ENCODE measurements around the gene CRISPLD2.

Gene CRISPLD2

DNA sequence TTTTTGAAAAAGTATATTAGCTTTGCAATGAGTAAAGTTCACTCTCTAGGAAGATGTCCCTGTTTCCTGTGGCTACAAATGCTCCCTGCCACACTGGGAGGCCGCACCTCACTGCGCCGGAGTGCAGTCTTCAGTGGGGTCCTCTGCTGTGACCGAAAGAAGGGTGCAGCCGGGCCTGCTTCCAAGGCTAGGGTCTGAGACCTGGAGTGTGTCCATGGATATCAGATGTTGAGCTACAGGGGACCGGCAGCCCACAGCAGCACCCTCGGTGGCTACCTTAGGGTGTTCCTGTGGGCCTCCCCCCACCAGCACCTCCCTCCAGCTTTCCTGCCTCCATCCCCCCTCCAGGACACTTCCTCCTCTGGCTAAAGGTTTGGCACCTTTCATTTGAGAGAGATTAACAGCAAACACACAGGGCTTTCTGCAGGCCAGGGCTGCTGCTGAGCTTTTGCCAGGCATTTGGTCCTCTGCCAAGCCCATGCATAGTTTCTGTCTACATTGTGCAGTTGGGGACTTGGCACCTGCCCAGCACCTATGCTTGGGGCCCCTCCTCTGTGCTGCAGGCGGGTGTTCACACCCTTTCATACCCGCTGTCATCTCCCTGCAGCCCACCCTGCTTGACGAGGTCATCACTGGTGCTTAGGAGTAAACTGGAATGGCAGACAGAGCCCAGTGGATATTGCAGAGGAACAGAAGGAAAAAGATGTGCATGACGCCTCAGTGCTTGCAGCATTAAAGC lies 33.8 kb upstream of the CRISPLD2 start:
- TF ChIP-seq, protein P1, sequence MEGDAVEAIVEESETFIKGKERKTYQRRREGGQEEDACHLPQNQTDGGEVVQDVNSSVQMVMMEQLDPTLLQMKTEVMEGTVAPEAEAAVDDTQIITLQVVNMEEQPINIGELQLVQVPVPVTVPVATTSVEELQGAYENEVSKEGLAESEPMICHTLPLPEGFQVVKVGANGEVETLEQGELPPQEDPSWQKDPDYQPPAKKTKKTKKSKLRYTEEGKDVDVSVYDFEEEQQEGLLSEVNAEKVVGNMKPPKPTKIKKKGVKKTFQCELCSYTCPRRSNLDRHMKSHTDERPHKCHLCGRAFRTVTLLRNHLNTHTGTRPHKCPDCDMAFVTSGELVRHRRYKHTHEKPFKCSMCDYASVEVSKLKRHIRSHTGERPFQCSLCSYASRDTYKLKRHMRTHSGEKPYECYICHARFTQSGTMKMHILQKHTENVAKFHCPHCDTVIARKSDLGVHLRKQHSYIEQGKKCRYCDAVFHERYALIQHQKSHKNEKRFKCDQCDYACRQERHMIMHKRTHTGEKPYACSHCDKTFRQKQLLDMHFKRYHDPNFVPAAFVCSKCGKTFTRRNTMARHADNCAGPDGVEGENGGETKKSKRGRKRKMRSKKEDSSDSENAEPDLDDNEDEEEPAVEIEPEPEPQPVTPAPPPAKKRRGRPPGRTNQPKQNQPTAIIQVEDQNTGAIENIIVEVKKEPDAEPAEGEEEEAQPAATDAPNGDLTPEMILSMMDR (conservative IDR thresholded peaks at IDR 0.05; ENCODE audit: low read length) = no peak
- no peak for TF ChIP-seq EZH2phosphoT487 (IDR thresholded peaks at IDR 0.05; ENCODE audit: borderline replicate concordance)
- no peaks in the 10 kb centered on the region for H3K79me2 ChIP-seq (ENCODE audit: insufficient read depth, low read length)

DNA sequence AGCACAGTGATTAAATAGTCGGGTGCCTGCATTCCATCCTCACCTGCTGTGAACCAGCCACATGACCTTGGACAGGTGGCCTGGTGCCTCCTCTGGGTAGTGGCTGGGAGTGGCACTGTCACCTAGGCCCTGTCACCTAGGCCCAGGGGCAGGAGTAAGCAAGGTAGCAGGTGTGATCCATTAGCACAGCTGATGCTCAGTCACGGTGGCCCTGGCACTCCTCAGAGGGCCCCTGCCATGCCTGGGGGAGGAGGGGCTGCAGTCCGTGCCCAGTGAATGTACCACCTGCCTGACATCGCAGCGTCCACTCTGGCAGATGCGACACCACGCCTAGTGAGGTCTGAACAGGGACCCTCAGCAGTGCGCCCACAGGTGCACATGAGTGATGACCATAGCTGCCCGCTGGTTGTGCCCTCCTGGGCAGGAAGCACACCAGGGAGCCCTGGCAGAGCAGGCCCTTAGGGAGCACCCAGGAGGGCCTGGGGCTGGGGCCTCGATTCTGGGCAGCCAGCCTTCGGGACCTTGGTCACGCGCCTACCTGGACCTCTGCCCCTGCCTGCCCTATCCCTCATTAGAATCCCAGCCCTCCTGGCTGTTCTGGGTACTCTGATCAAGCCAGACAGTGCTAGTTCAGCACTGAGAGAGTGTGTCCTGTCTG lies 33.1 kb upstream of the CRISPLD2 start:
- Histone ChIP-seq H3K9me3 (ENCODE audit: insufficient read depth, low read depth, low read length) (no peaks in the 10 kb centered on the region), H3K4me2 (ENCODE audit: low read depth, low read length, poor library complexity, severe bottlenecking) (no peak overlapping the region), H2AFZ (ENCODE audit: low read length) (no peak overlapping the region), H4K20me1 (ENCODE audit: insufficient read depth, low read length, poor library complexity, severe bottlenecking) (no peaks in the 10 kb centered on the region), H3K27me3 (ENCODE audit: insufficient read depth, low read length, poor library complexity, severe bottlenecking) (no peaks in the 10 kb centered on the region), H3K79me2 (ENCODE audit: insufficient read depth, low read length) (no peaks in the 10 kb centered on the region), H3K9ac (ENCODE audit: low read depth, low read length, poor library complexity, severe bottlenecking) (no peak overlapping the region), H3K36me3 (ENCODE audit: insufficient read depth, low read length) (no peaks in the 10 kb centered on the region), H3K4me3 (ENCODE audit: low read length, poor library complexity, severe bottlenecking) (no peak overlapping the region), H3K4me1 (ENCODE audit: insufficient read depth, low read length, poor library complexity, severe bottlenecking) (no peaks in the 10 kb centered on the region), H3K9me2 (replicated peaks; ENCODE audit: low read depth, low read length) (no peaks in the 10 kb centered on the region), H3F3A (ENCODE audit: low read depth) (no peaks in the 10 kb centered on the region)
- TF ChIP-seq, protein P1 (conservative IDR thresholded peaks at IDR 0.05; ENCODE audit: low read length) = no peak
- TF ChIP-seq EZH2phosphoT487 (IDR thresholded peaks at IDR 0.05; ENCODE audit: borderline replicate concordance) = no peak

More for the DNA sequence above, 33.8 kb upstream of the CRISPLD2 start:
- Histone ChIP-seq H3K36me3 (ENCODE audit: insufficient read depth, low read length) (peaks cover 3% of the 10 kb centered on the region; the same call in 1 of the 2 replicates), H2AFZ (ENCODE audit: low read length) (no peak overlapping the region), H3K4me2 (ENCODE audit: low read depth, low read length, poor library complexity, severe bottlenecking) (no peak overlapping the region), H3F3A (ENCODE audit: low read depth) (no peaks in the 10 kb centered on the region), H4K20me1 (ENCODE audit: insufficient read depth, low read length, poor library complexity, severe bottlenecking) (no peaks in the 10 kb centered on the region), H3K9me2 (replicated peaks; ENCODE audit: low read depth, low read length) (no peaks in the 10 kb centered on the region), H3K9ac (ENCODE audit: low read depth, low read length, poor library complexity, severe bottlenecking) (no peak overlapping the region), H3K4me3 (ENCODE audit: low read length, poor library complexity, severe bottlenecking) (no peak overlapping the region), H3K27me3 (ENCODE audit: insufficient read depth, low read length, poor library complexity, severe bottlenecking) (no peaks in the 10 kb centered on the region), H3K9me3 (ENCODE audit: insufficient read depth, low read depth, low read length) (no peaks in the 10 kb centered on the region), H3K4me1 (ENCODE audit: insufficient read depth, low read length, poor library complexity, severe bottlenecking) (no peaks in the 10 kb centered on the region)

DNA sequence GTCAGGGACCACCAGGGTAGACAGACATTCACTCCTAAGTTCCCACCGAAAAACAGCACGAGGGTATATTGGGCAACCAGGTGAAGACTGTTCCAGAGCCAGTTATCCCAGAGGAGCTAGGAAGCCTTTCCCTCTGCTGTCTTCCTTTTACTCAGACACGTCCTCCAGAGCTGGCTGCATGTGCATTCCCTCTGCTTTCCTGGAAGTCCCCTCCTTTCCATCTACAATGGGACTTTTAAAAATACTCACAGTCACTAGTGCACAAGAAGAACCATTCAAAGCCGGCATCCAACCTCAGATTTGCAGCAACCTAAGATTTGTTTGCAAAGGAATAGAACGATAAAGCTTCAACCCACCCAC lies 32.5 kb upstream of the CRISPLD2 start:
- Histone ChIP-seq H3K4me2 (ENCODE audit: low read depth, low read length, poor library complexity, severe bottlenecking) (no peak overlapping the region), H3K9ac (ENCODE audit: low read depth, low read length, poor library complexity, severe bottlenecking) (no peak overlapping the region)

More for the DNA sequence above, 32.5 kb upstream of the CRISPLD2 start:
- no peak overlapping the region for H3K4me3 ChIP-seq (ENCODE audit: low read length, poor library complexity, severe bottlenecking)
- no peaks in the 10 kb centered on the region for H3K9me2 ChIP-seq (replicated peaks; ENCODE audit: low read depth, low read length)
- H3K79me2 ChIP-seq (ENCODE audit: insufficient read depth, low read length) = no peaks in the 10 kb centered on the region
- no peaks in the 10 kb centered on the region for H3K36me3 ChIP-seq (ENCODE audit: insufficient read depth, low read length)
- H3K27me3 ChIP-seq (ENCODE audit: insufficient read depth, low read length, poor library complexity, severe bottlenecking) = no peaks in the 10 kb centered on the region
- TF ChIP-seq, protein P1 (conservative IDR thresholded peaks at IDR 0.05; ENCODE audit: low read length) = no peak
- no peak for TF ChIP-seq EZH2phosphoT487 (IDR thresholded peaks at IDR 0.05; ENCODE audit: borderline replicate concordance)
- no peaks in the 10 kb centered on the region for H3F3A ChIP-seq (ENCODE audit: low read depth)
- no peaks in the 10 kb centered on the region for H3K9me3 ChIP-seq (ENCODE audit: insufficient read depth, low read depth, low read length)
- no peaks in the 10 kb centered on the region for H4K20me1 ChIP-seq (ENCODE audit: insufficient read depth, low read length, poor library complexity, severe bottlenecking)
- H3K4me1 ChIP-seq (ENCODE audit: insufficient read depth, low read length, poor library complexity, severe bottlenecking) = no peaks in the 10 kb centered on the region
- H2AFZ ChIP-seq (ENCODE audit: low read length) = no peak overlapping the region

Data from Loucy (cell line).